GM19372 (cell line): ENCODE results near the gene LSM4.

Experiments
- ATAC-seq: cut with Tn5 transposase; IDR thresholded peaks from one replicate; pipeline ENCODE4 v1.9.1; 2021; ENCODE audit warnings: mild to moderate bottlenecking, low read depth, moderate library complexity; ENCODE audit not compliant: unreplicated experiment

The LSM4 gene

GRCh38 chr19:18261474-18261873, 61.4 kb downstream of the LSM4 start:
- no peak for ATAC-seq

GRCh38 chr19:18259893-18260292, 63.0 kb downstream of the LSM4 start:
- ATAC-seq, result no peak

- ATAC-seq, result no peak
Observed at GRCh38 chr19:18257503-18258470, 65.1 kb downstream of the LSM4 start.
